ENCODE results near the gene OR52W1.

Gene OR52W1

GRCh38 chr11:6223854-6224253 lies 24.8 kb downstream of the OR52W1 start:
- Histone ChIP-seq H3K9me3 (ENCODE audit: control insufficient read depth, low read depth, low read length) (no peaks in the 10 kb centered on the region), H3K27me3 (ENCODE audit: control insufficient read depth, insufficient read depth, low read length) (no peaks in the 10 kb centered on the region), H3K36me3 (ENCODE audit: control insufficient read depth, low read depth, low read length) (peaks cover 39% of the 10 kb centered on the region), H3K4me3 (ENCODE audit: low read length) (no peak overlapping the region), H3K4me1 (ENCODE audit: control insufficient read depth, low read depth, low read length) (no peaks in the 10 kb centered on the region), H3K27ac (ENCODE audit: low read length) (no peak overlapping the region), H3K9ac (ENCODE audit: low read length) (no peak overlapping the region)

GRCh38 chr11:6224421-6224820 lies 25.4 kb downstream of the OR52W1 start:
- no peak overlapping the region for H3K27ac ChIP-seq (ENCODE audit: low read length)

GRCh38 chr11:6225024-6225423 lies 26.0 kb downstream of the OR52W1 start:
- H3K36me3 ChIP-seq (ENCODE audit: control insufficient read depth, low read depth, low read length), result peaks cover 31% of the 10 kb centered on the region
- no peak overlapping the region for H3K9ac ChIP-seq (ENCODE audit: low read length)
- no peaks in the 10 kb centered on the region for H3K27me3 ChIP-seq (ENCODE audit: control insufficient read depth, insufficient read depth, low read length)
- H3K4me3 ChIP-seq (ENCODE audit: low read length), result no peak overlapping the region
- no peaks in the 10 kb centered on the region for H3K9me3 ChIP-seq (ENCODE audit: control insufficient read depth, low read depth, low read length)
- no peaks in the 10 kb centered on the region for H3K4me1 ChIP-seq (ENCODE audit: control insufficient read depth, low read depth, low read length)
- no peak overlapping the region for H3K27ac ChIP-seq (ENCODE audit: low read length)

More at GRCh38 chr11:6224421-6224820, 25.4 kb downstream of the OR52W1 start:
- peaks cover 36% of the 10 kb centered on the region for H3K36me3 ChIP-seq (ENCODE audit: control insufficient read depth, low read depth, low read length)
- no peaks in the 10 kb centered on the region for H3K9me3 ChIP-seq (ENCODE audit: control insufficient read depth, low read depth, low read length)
- no peak overlapping the region for H3K9ac ChIP-seq (ENCODE audit: low read length)
- H3K4me1 ChIP-seq (ENCODE audit: control insufficient read depth, low read depth, low read length), result no peaks in the 10 kb centered on the region
- no peak overlapping the region for H3K4me3 ChIP-seq (ENCODE audit: low read length)
- H3K27me3 ChIP-seq (ENCODE audit: control insufficient read depth, insufficient read depth, low read length), result no peaks in the 10 kb centered on the region

- Histone ChIP-seq H3K27ac (ENCODE audit: low read length) (no peak overlapping the region), H3K4me1 (ENCODE audit: control insufficient read depth, low read depth, low read length) (no peaks in the 10 kb centered on the region), H3K36me3 (ENCODE audit: control insufficient read depth, low read depth, low read length) (peaks cover 23% of the 10 kb centered on the region), H3K27me3 (ENCODE audit: control insufficient read depth, insufficient read depth, low read length) (no peaks in the 10 kb centered on the region), H3K9me3 (ENCODE audit: control insufficient read depth, low read depth, low read length) (no peaks in the 10 kb centered on the region), H3K4me3 (ENCODE audit: low read length) (no peak overlapping the region), H3K9ac (ENCODE audit: low read length) (no peak overlapping the region)
Observed at GRCh38 chr11:6225896-6226295, 26.9 kb downstream of the OR52W1 start.

GRCh38 chr11:6228520-6228919 lies 29.5 kb downstream of the OR52W1 start:
- H3K9me3 ChIP-seq (ENCODE audit: control insufficient read depth, low read depth, low read length), result no peaks in the 10 kb centered on the region
- H3K36me3 ChIP-seq (ENCODE audit: control insufficient read depth, low read depth, low read length), result peaks cover 1% of the 10 kb centered on the region
- H3K27me3 ChIP-seq (ENCODE audit: control insufficient read depth, insufficient read depth, low read length), result no peaks in the 10 kb centered on the region
- H3K27ac ChIP-seq (ENCODE audit: low read length), result no peak overlapping the region
- H3K4me3 ChIP-seq (ENCODE audit: low read length), result no peak overlapping the region
- peaks cover under 1% of the 10 kb centered on the region for H3K4me1 ChIP-seq (ENCODE audit: control insufficient read depth, low read depth, low read length)
- H3K9ac ChIP-seq (ENCODE audit: low read length), result no peak overlapping the region

- Histone ChIP-seq H3K36me3 (ENCODE audit: control insufficient read depth, low read depth, low read length) (no peaks in the 10 kb centered on the region), H3K9ac (ENCODE audit: low read length) (no peak overlapping the region), H3K27ac (ENCODE audit: low read length) (no peak overlapping the region), H3K4me1 (ENCODE audit: control insufficient read depth, low read depth, low read length) (peaks cover 4% of the 10 kb centered on the region), H3K27me3 (ENCODE audit: control insufficient read depth, insufficient read depth, low read length) (no peaks in the 10 kb centered on the region), H3K4me3 (ENCODE audit: low read length) (no peak overlapping the region), H3K9me3 (ENCODE audit: control insufficient read depth, low read depth, low read length) (no peaks in the 10 kb centered on the region)
Observed at GRCh38 chr11:6229911-6230310, 30.9 kb downstream of the OR52W1 start.

- Histone ChIP-seq H3K4me3 (ENCODE audit: low read length) (no peak overlapping the region), H3K9me3 (ENCODE audit: control insufficient read depth, low read depth, low read length) (no peaks in the 10 kb centered on the region), H3K27me3 (ENCODE audit: control insufficient read depth, insufficient read depth, low read length) (no peaks in the 10 kb centered on the region), H3K27ac (ENCODE audit: low read length) (no peak overlapping the region), H3K36me3 (ENCODE audit: control insufficient read depth, low read depth, low read length) (no peaks in the 10 kb centered on the region), H3K9ac (ENCODE audit: low read length) (no peak overlapping the region), H3K4me1 (ENCODE audit: control insufficient read depth, low read depth, low read length) (peaks cover 4% of the 10 kb centered on the region)
Observed at GRCh38 chr11:6232899-6233298, 33.9 kb downstream of the OR52W1 start.

- Histone ChIP-seq H3K27ac (ENCODE audit: low read length) (peak overlapping the region; percentile 51), H3K36me3 (ENCODE audit: control insufficient read depth, low read depth, low read length) (no peaks in the 10 kb centered on the region), H3K9me3 (ENCODE audit: control insufficient read depth, low read depth, low read length) (no peaks in the 10 kb centered on the region), H3K9ac (ENCODE audit: low read length) (peak overlapping the region; percentile 86), H3K27me3 (ENCODE audit: control insufficient read depth, insufficient read depth, low read length) (no peaks in the 10 kb centered on the region), H3K4me3 (ENCODE audit: low read length) (peak overlapping the region; percentile 98), H3K4me1 (ENCODE audit: control insufficient read depth, low read depth, low read length) (peaks cover 4% of the 10 kb centered on the region)
Observed at GRCh38 chr11:6233984-6234386, 35.0 kb downstream of the OR52W1 start.

GRCh38 chr11:6234387-6235107 lies 35.5 kb downstream of the OR52W1 start, which contains the start of gene FHIP1B:
Gene FHIP1B (minus strand): TSS chr11:6234636. CDS start chr11:6224516, 10,120 bp downstream.
- H3K4me3 ChIP-seq (ENCODE audit: low read length), result peak within 1 kb of the TSS; percentile 98
- H3K27ac ChIP-seq (ENCODE audit: low read length), result peak within 1 kb of the TSS; percentile 58

GRCh38 chr11:6237266-6237665 lies 38.2 kb downstream of the OR52W1 start:
- no peak overlapping the region for H3K9ac ChIP-seq (ENCODE audit: low read length)
- H3K27ac ChIP-seq (ENCODE audit: low read length), result no peak overlapping the region
- no peaks in the 10 kb centered on the region for H3K36me3 ChIP-seq (ENCODE audit: control insufficient read depth, low read depth, low read length)
- no peaks in the 10 kb centered on the region for H3K9me3 ChIP-seq (ENCODE audit: control insufficient read depth, low read depth, low read length)
- no peaks in the 10 kb centered on the region for H3K27me3 ChIP-seq (ENCODE audit: control insufficient read depth, insufficient read depth, low read length)
- H3K4me1 ChIP-seq (ENCODE audit: control insufficient read depth, low read depth, low read length), result peaks cover 4% of the 10 kb centered on the region
- H3K4me3 ChIP-seq (ENCODE audit: low read length), result no peak overlapping the region

More at GRCh38 chr11:6234387-6235107, 35.5 kb downstream of the OR52W1 start, which contains the start of gene FHIP1B:
- Histone ChIP-seq H3K9ac (ENCODE audit: low read length) (peak within 1 kb of the TSS; percentile 86), H3K27me3 (ENCODE audit: control insufficient read depth, insufficient read depth, low read length) (no peaks in the 10 kb centered on the region), H3K4me1 (ENCODE audit: control insufficient read depth, low read depth, low read length) (peaks cover 4% of the 10 kb centered on the region), H3K36me3 (ENCODE audit: control insufficient read depth, low read depth, low read length) (no peaks in the 10 kb centered on the region), H3K9me3 (ENCODE audit: control insufficient read depth, low read depth, low read length) (no peaks in the 10 kb centered on the region)

GRCh38 chr11:6237761-6238302 lies 38.8 kb downstream of the OR52W1 start:
- peaks cover 4% of the 10 kb centered on the region for H3K4me1 ChIP-seq (ENCODE audit: control insufficient read depth, low read depth, low read length)
- no peak overlapping the region for H3K27ac ChIP-seq (ENCODE audit: low read length)
- no peak overlapping the region for H3K4me3 ChIP-seq (ENCODE audit: low read length)
- no peaks in the 10 kb centered on the region for H3K36me3 ChIP-seq (ENCODE audit: control insufficient read depth, low read depth, low read length)
- no peaks in the 10 kb centered on the region for H3K27me3 ChIP-seq (ENCODE audit: control insufficient read depth, insufficient read depth, low read length)
- no peaks in the 10 kb centered on the region for H3K9me3 ChIP-seq (ENCODE audit: control insufficient read depth, low read depth, low read length)
- no peak overlapping the region for H3K9ac ChIP-seq (ENCODE audit: low read length)

GRCh38 chr11:6238902-6239301 lies 39.9 kb downstream of the OR52W1 start, which contains the start of gene CNGA4:
Gene CNGA4 (plus strand): TSS chr11:6239089. CDS start chr11:6239207, 118 bp downstream.
- H3K27ac ChIP-seq (ENCODE audit: low read length), result no peak within 1 kb of the TSS
- no peaks in the 10 kb centered on the region for H3K27me3 ChIP-seq (ENCODE audit: control insufficient read depth, insufficient read depth, low read length)
- no peak within 1 kb of the TSS for H3K4me3 ChIP-seq (ENCODE audit: low read length)
- no peaks in the 10 kb centered on the region for H3K36me3 ChIP-seq (ENCODE audit: control insufficient read depth, low read depth, low read length)
- H3K4me1 ChIP-seq (ENCODE audit: control insufficient read depth, low read depth, low read length), result no peaks in the 10 kb centered on the region
- no peaks in the 10 kb centered on the region for H3K9me3 ChIP-seq (ENCODE audit: control insufficient read depth, low read depth, low read length)
- no peak within 1 kb of the TSS for H3K9ac ChIP-seq (ENCODE audit: low read length)
